HG03103 (cell line): ENCODE data around the gene IFI16.

Experiments used
- ATAC-seq: cut with Tn5 transposase; IDR thresholded peaks from one replicate; pipeline ENCODE4 v1.9.1; 2021; ENCODE audit warnings: low read depth; ENCODE audit not compliant: unreplicated experiment

The IFI16 gene

GRCh38 chr1:159009704-159010361, at the start of gene IFI16:
Gene IFI16, plus strand, starts transcription at chr1:159009907. Its CDS starts 4,774 bp downstream, at chr1:159014681.
- peak; percentile 51 for ATAC-seq

GRCh38 chr1:158961178-158961577, 48.5 kb upstream of the IFI16 start:
- no peak for ATAC-seq

- ATAC-seq, result no peak
Observed at GRCh38 chr1:158962983-158963382, 46.7 kb upstream of the IFI16 start.

GRCh38 chr1:158969166-158969565, 40.5 kb upstream of the IFI16 start:
- ATAC-seq, result no peak

- no peak for ATAC-seq
Observed at GRCh38 chr1:158969855-158970254, 39.9 kb upstream of the IFI16 start.

- ATAC-seq, result no peak
Observed at GRCh38 chr1:158972841-158973240, 36.9 kb upstream of the IFI16 start.

GRCh38 chr1:158976219-158976618, 33.5 kb upstream of the IFI16 start:
- no peak for ATAC-seq

GRCh38 chr1:158978730-158979129, 31.0 kb upstream of the IFI16 start:
- ATAC-seq, result no peak

GRCh38 chr1:158979229-158979628, 30.5 kb upstream of the IFI16 start:
- ATAC-seq, result no peak

GRCh38 chr1:158983235-158983634, 26.5 kb upstream of the IFI16 start:
- ATAC-seq, result no peak

GRCh38 chr1:158984386-158984785, 25.3 kb upstream of the IFI16 start:
- ATAC-seq, result no peak

GRCh38 chr1:158989424-158989823, 20.3 kb upstream of the IFI16 start:
- no peak for ATAC-seq

- ATAC-seq, result no peak
Observed at GRCh38 chr1:158992787-158993312, 16.9 kb upstream of the IFI16 start.

GRCh38 chr1:158996998-158997397, 12.7 kb upstream of the IFI16 start:
- ATAC-seq, result no peak

GRCh38 chr1:158998037-158998780, 11.5 kb upstream of the IFI16 start:
- ATAC-seq, result no peak

GRCh38 chr1:158998781-158999161, 10.9 kb upstream of the IFI16 start:
- no peak for ATAC-seq

- no peak for ATAC-seq
Observed at GRCh38 chr1:158999316-159000069, 10.2 kb upstream of the IFI16 start.

GRCh38 chr1:159000070-159000409, 9.7 kb upstream of the IFI16 start:
- ATAC-seq, result no peak

- no peak for ATAC-seq
Observed at GRCh38 chr1:159000625-159001024, 9.1 kb upstream of the IFI16 start.

GRCh38 chr1:159005161-159005560, 4.5 kb upstream of the IFI16 start:
- no peak for ATAC-seq

GRCh38 chr1:159005676-159006075, 4.0 kb upstream of the IFI16 start:
- ATAC-seq, result no peak
